Erythroblast (primary cell): Measurements from ENCODE around the gene ANAPC2.

Experiments used
- GATA1 ChIP-seq: IDR thresholded peaks from 2 replicates; pipeline ENCODE4 v1.6.1; 2011; ENCODE audit warnings: low read depth, mild to moderate bottlenecking, control low read depth, low read length, moderate library complexity
- POLR2A ChIP-seq: IDR thresholded peaks from 2 replicates; pipeline ENCODE4 v1.6.1; 2011; ENCODE audit warnings: mild to moderate bottlenecking, low read length

- TF ChIP-seq POLR2A: no peak
- TF ChIP-seq GATA1: no peak
Measured at GRCh38 chr9:137180491-137180890, 7.9 kb downstream of the ANAPC2 start.
